ENCODE data around the gene FBXW11.

FBXW11 gene

DNA sequence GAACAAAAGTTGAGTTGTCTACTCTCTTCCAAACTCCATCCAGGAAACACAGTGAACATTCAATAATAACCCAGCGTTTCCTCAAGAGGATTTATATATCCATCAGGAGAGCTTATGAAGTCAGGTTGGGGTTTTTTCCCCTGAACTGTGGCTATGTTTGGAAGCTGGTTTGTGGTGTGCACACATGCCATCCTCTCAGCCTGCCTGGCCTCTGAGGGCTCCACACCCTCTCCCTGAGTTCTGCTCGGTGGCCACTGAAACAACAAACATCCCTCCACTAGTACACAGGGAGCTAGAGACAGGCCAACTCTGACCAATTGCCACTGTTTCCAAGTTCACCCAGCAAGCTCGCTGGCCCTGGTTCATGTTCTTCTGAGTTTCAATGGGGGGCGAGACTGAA, 185.2 kb downstream of the FBXW11 start:
- Histone ChIP-seq H3K36me3 (ENCODE audit: control insufficient read depth, low read length) (no peaks in the 10 kb centered on the region), H3F3A (ENCODE audit: control insufficient read depth, insufficient read depth) (no peaks in the 10 kb centered on the region), H3K4me2 (ENCODE audit: low read length) (no peak overlapping the region), H3K9me3 (ENCODE audit: control insufficient read depth, insufficient read depth, low read length) (no peaks in the 10 kb centered on the region), H3K27ac (ENCODE audit: low read depth, low read length) (no peak overlapping the region), H4K20me1 (ENCODE audit: control insufficient read depth, insufficient read depth, low read depth, low read length) (no peaks in the 10 kb centered on the region), H3K4me1 (ENCODE audit: control insufficient read depth, low read length) (no peaks in the 10 kb centered on the region), H3K27me3 (ENCODE audit: control insufficient read depth, low read length) (no peaks in the 10 kb centered on the region), H3K9me2 (replicated peaks; ENCODE audit: control insufficient read depth, low read length) (no peaks in the 10 kb centered on the region), H3K4me3 (ENCODE audit: low read length) (no peak overlapping the region), H3K79me2 (ENCODE audit: control insufficient read depth, low read length) (no peaks in the 10 kb centered on the region)
- TF ChIP-seq CTCF (IDR thresholded peaks at IDR 0.05; ENCODE audit: low read depth, low read length, poor library complexity, severe bottlenecking) (no peak), EZH2phosphoT487 (IDR thresholded peaks at IDR 0.05; ENCODE audit: borderline replicate concordance, low read length) (no peak)

DNA sequence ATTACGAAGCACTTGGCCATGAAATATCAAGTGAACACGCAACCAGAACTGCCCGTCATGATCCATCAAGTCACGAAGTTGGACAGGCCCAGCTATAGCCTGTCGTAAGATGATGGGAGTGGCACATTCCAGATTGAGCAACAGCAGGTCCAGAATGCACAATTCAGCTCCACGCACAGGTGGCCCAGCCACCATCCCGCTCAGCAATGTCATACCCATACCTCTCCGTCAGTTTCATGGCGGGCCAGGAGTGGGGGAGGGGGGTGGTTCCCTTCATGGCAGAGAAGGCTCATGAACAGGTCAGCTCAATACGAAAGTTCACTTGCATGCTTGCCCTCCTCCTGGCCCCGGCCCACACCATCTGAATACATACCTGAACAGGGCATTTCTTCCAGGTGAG, 185.9 kb downstream of the FBXW11 start:
- Histone ChIP-seq H4K20me1 (ENCODE audit: control insufficient read depth, insufficient read depth, low read depth, low read length) (no peaks in the 10 kb centered on the region), H3F3A (ENCODE audit: control insufficient read depth, insufficient read depth) (no peaks in the 10 kb centered on the region), H3K79me2 (ENCODE audit: control insufficient read depth, low read length) (no peaks in the 10 kb centered on the region), H3K4me1 (ENCODE audit: control insufficient read depth, low read length) (no peaks in the 10 kb centered on the region), H3K9me2 (replicated peaks; ENCODE audit: control insufficient read depth, low read length) (no peaks in the 10 kb centered on the region), H3K4me3 (ENCODE audit: low read length) (no peak overlapping the region), H3K9me3 (ENCODE audit: control insufficient read depth, insufficient read depth, low read length) (no peaks in the 10 kb centered on the region), H3K4me2 (ENCODE audit: low read length) (no peak overlapping the region), H3K27me3 (ENCODE audit: control insufficient read depth, low read length) (no peaks in the 10 kb centered on the region), H3K27ac (ENCODE audit: low read depth, low read length) (no peak overlapping the region), H3K36me3 (ENCODE audit: control insufficient read depth, low read length) (no peaks in the 10 kb centered on the region)
- TF ChIP-seq CTCF (IDR thresholded peaks at IDR 0.05; ENCODE audit: low read depth, low read length, poor library complexity, severe bottlenecking) (no peak), EZH2phosphoT487 (IDR thresholded peaks at IDR 0.05; ENCODE audit: borderline replicate concordance, low read length) (no peak)

DNA sequence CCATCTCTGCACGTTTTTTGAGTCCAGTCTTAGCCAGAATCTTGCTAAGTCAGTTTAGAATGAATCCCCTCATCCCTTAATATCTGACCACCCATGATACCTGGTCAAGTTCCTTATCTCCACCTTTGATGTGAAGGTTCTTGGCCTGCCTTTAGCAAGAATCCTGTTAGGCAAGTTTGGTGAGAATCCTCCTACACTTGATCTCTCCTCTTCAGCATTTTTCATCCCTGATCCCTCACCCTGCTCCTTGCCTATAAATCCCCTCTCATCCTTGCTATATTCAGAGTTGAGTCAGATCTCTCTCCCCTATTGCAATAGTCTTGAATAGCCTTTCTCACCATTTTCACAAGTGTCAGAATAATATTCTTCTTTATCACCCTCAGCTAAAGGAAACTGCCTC, 189.8 kb downstream of the FBXW11 start:
- H3K79me2 ChIP-seq (ENCODE audit: control insufficient read depth, low read length), result no peaks in the 10 kb centered on the region
- H3K9me2 ChIP-seq (replicated peaks; ENCODE audit: control insufficient read depth, low read length), result no peaks in the 10 kb centered on the region
- no peaks in the 10 kb centered on the region for H3F3A ChIP-seq (ENCODE audit: control insufficient read depth, insufficient read depth)
- H3K27me3 ChIP-seq (ENCODE audit: control insufficient read depth, low read length), result no peaks in the 10 kb centered on the region
- no peaks in the 10 kb centered on the region for H3K9me3 ChIP-seq (ENCODE audit: control insufficient read depth, insufficient read depth, low read length)
- no peaks in the 10 kb centered on the region for H3K4me1 ChIP-seq (ENCODE audit: control insufficient read depth, low read length)
- H3K4me3 ChIP-seq (ENCODE audit: low read length), result no peak overlapping the region
- H3K36me3 ChIP-seq (ENCODE audit: control insufficient read depth, low read length), result no peaks in the 10 kb centered on the region
- no peak for TF ChIP-seq CTCF (IDR thresholded peaks at IDR 0.05; ENCODE audit: low read depth, low read length, poor library complexity, severe bottlenecking)
- TF ChIP-seq EZH2phosphoT487 (IDR thresholded peaks at IDR 0.05; ENCODE audit: borderline replicate concordance, low read length), result no peak
- H3K4me2 ChIP-seq (ENCODE audit: low read length), result no peak overlapping the region
- no peaks in the 10 kb centered on the region for H4K20me1 ChIP-seq (ENCODE audit: control insufficient read depth, insufficient read depth, low read depth, low read length)
- no peak overlapping the region for H3K27ac ChIP-seq (ENCODE audit: low read depth, low read length)
